ENCODE measurements around the gene CLEC20A.

GRCh38 chr1:178504286-178504685 is 7.5 kb upstream of the CLEC20A start:
- TF ChIP-seq CTCF (IDR thresholded peaks at IDR 0.05) (no peak), POLR2A (IDR thresholded peaks at IDR 0.05) (no peak)

Data from adrenal gland (tissue), 5 donors.